Cardiac fibroblast (primary cell): ENCODE results near the gene TTC22.

Experiments
- DNase-seq, 2 donors: peaks; one replicate each; pipeline versions ENCODE4 v3.0.0 to v3.0.0-alpha.2; 2010; ENCODE audit warnings: low read depth in 2 of 2
- H3K4me3 ChIP-seq, 2 donors: replicated peaks in 1 of 2; 1 replicate in 1 of 2; 2 replicates in 1 of 2; pipeline ENCODE4 v1.5.1; 2011; ENCODE audit warnings: low read depth in 2 of 2, low read length in 2 of 2, mild to moderate bottlenecking in 2 of 2, moderate library complexity in 1 of 2
- TF ChIP-seq, protein P1 (sequence below): IDR thresholded peaks from one replicate; pipeline ENCODE4 v1.5.1; 2011; ENCODE audit warnings: low read depth, mild to moderate bottlenecking, low read length, inconsistent platforms

The TTC22 gene

DNA sequence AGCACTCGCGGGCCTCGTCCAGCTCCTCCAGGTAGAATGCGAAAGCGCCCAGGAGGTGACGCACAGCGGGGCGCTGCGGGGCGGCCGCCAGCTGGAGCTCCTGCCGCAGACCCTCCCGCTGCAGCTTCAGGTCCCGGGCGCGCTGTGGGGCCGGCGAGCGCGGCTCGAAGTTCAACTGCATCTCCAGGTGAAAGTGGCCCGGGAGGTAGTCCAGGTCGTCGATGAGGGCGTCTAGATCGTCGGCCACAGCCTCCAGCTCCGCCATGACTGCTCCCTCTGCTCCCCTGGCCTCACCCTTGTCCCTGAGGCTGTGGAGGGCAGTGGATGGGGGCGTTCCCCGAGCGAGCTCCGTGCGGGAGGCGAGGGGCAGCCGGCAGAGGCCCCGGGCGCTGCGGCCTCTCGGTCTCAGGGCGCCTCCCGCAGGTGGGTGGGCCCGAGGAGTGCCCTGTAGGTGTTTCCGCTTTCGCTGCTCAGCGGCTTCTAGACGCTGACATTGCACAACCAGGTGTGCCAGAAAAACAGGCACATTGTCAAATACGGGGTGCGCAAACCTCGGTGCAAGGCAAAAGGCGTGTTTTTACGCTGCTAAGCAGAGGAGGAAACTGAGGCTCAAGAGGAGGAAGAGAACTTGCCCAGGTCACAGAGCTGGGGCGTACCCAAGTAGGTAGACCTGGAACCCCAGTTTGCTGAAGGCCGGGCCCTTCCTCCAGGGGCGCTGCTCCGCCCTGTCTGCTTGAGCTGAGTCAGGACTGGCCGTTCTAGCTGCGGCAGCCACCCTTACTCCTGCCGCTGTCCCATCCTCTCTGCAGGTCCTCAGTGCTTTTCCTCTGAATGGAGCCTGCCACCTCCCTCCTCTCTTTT, at the start of gene TTC22:
TTC22 (minus strand) TSS at position 425 of the 861 bp plus-strand sequence; CDS start at position 265, 160 bp downstream.
- peak in 1 of 2 donors; percentile 12 for DNase-seq
- TF ChIP-seq, protein P1, sequence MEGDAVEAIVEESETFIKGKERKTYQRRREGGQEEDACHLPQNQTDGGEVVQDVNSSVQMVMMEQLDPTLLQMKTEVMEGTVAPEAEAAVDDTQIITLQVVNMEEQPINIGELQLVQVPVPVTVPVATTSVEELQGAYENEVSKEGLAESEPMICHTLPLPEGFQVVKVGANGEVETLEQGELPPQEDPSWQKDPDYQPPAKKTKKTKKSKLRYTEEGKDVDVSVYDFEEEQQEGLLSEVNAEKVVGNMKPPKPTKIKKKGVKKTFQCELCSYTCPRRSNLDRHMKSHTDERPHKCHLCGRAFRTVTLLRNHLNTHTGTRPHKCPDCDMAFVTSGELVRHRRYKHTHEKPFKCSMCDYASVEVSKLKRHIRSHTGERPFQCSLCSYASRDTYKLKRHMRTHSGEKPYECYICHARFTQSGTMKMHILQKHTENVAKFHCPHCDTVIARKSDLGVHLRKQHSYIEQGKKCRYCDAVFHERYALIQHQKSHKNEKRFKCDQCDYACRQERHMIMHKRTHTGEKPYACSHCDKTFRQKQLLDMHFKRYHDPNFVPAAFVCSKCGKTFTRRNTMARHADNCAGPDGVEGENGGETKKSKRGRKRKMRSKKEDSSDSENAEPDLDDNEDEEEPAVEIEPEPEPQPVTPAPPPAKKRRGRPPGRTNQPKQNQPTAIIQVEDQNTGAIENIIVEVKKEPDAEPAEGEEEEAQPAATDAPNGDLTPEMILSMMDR = peak; percentile 28
- H3K4me3 ChIP-seq = peak within 1 kb of the TSS in 1 of 2 donors; percentile 13

DNA sequence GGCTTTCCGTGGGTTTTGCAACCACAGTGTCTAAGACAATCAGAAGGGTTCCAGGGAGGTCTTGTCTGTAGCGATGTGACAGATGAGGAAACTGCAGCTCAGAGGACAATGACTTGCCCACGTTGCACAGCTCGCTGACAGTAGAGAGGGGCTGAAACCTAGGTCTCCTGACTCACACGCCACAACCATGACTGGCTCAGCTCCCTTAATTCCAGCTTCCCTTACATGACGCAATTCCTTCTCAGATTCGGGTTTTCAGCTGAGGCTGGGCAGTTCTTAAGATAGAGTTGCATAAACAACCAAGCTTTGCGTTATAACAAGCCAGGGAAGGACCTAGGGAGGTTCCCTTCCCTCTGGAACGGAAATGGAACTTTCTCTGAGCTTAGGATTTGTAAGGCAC, 49.6 kb upstream of the TTC22 start:
- TF ChIP-seq, protein P1 = no peak
- H3K4me3 ChIP-seq = no peak overlapping the region
- DNase-seq = peak; percentile 96 to 97

DNA sequence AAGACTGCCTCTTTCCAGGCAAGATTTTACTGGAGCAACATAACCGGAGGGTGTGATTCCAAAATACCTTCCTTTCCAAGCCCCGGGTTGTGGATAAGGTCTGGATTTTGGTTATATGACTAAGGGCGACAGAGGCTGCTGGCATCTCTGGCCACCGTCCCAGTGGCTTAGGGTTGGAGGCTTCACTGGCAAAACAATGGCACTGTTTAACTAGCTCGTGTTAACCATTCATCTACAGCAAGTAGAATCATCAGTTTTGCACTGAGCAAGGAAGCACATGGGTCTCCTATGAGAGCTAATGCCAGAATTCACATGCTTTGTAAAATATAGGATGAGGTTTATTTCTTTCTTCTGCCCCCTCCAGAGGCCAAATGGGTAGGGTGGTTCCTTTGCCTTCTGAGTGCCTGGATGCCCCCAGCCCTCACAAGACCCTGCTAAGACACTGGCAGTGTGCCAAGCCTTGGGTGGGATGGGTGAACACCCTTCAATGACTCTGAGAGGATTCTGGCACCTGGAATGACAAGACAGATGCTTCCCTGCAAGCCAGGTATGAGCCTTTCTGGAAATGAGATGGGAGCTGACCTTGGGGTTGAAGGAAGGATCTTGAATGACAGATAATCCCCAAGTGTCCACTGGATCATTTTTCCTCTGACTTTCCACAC, 49.1 kb upstream of the TTC22 start:
- no peak for DNase-seq
- no peak overlapping the region for H3K4me3 ChIP-seq
- TF ChIP-seq, protein P1 = no peak

DNA sequence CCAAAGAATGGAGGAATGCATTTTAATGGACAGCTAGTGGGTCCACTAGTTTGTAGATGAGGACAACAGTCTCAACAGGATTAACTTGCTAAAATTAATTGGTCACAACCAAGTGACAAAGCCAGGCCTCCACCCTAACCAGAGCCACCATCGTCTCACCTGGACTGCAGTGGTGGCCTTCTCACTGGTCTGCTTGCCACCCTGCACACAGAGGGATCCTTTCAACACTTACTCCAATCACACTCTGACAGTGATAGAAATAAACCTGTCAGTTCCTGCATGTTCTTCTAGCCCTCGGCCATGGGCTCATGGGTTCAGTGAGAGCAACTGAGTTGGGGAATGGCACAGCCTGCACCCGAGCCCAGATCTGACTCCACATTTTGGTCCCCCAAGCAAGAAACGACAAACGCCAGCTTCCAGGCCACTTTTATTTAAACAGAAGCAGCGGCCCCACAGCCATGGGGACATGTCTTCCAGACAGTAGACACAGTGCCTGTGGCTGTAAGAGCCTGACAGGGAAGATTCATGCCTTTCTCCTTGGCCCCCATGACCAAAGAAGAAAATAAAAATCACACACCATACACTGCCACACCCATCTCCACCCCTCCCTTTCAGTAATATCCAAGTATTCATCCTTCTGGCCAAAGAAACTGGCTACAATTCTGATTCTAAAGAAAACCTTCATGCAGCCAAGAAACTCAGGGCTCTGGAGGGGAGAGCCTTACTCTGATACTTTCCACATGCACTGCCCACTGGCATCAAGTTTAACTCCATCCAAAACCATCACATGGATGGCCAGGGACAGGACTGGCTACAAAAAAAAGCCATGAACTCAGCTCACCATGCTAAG, 48.3 kb upstream of the TTC22 start:
- DNase-seq = no peak
- no peak overlapping the region for H3K4me3 ChIP-seq
- TF ChIP-seq, protein P1 = no peak

DNA sequence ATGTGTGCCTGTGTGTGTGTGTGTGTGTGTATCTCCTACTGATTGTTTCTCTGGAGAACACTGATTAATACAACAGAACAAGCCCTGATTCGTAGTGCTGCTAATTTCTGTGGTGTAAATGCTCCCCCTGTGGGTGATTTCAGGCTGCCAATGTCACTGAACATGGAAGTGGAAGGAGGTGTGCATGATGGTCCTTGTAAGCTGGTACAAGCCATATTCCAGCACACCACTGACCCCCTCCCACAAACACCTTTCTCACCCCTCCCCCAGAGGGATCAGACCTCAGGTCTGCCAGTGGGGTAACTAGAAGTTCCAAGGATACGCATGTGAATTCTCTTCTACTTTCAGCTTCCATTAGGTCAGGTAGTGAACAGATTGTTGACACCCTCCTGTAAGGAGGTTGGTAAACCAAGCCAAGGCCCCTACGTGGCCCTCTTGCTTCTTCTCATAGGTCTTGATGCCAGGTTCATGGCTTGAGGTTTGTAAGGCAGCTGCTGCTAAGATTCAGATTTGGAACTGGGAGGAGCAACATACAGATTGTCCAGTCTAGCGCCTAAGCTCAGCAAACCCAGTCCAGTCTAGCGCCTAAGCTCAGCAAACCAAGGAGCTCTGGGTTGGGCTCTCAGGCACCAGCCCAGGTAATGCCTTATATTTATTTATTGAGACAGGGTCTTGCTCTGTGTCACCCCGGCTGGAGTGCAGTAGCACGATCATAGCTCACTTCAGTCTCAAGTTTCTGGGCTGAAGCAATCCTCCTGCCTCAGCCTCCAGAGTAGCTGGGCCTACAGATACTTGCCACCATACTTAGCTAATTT, 47.2 kb upstream of the TTC22 start:
- TF ChIP-seq, protein P1 = no peak
- H3K4me3 ChIP-seq = no peak overlapping the region
- DNase-seq = no peak
